ENCODE results near the gene RNF220.

DNA sequence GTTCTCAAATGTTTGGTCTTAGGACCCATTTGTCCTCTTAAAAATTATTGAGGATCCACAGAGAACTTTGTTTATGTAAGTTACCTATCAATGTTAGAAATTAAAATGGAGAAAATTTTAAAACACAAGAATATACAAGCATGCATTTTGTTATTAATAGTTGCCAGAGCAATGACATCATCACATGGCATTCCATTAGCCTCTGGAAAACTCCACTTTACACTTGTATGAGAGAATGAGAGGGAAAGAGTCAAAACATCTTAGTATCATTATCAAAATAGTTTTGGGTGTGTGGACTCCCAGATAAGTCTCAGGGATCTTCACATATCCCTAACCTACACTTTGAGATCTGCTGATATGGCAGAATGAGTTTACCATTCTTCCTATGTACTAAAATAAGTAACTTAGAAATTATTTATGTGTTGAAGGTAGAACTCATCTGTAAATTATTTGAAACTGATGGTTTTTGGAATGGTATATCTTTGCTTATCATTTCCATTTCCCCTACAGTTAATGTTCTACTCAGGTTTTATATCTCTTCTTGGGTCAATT lies 48.8 kb downstream of the RNF220 start:
- TF ChIP-seq CTCF (IDR thresholded peaks at IDR 0.05) (no peak), POLR2A (IDR thresholded peaks at IDR 0.05) (no peak), POLR2AphosphoS5 (IDR thresholded peaks at IDR 0.05; ENCODE audit: insufficient read depth in 1 of 2, low read depth in 1 of 2) (no peak)
